ENCODE results near the gene SLC25A18.
"Not testable (repeated sequence)": the region's sequence is repeated elsewhere in the genome, so short reads cannot be mapped to it uniquely, and the experiment has no call there.

Gene SLC25A18, protein sequence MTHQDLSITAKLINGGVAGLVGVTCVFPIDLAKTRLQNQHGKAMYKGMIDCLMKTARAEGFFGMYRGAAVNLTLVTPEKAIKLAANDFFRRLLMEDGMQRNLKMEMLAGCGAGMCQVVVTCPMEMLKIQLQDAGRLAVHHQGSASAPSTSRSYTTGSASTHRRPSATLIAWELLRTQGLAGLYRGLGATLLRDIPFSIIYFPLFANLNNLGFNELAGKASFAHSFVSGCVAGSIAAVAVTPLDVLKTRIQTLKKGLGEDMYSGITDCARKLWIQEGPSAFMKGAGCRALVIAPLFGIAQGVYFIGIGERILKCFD

GRCh38 chr22:17562906-17563870 lies at the start of gene SLC25A18:
SLC25A18 (plus strand) TSS chr22:17563498; CDS start chr22:17579945, 16,447 bp downstream.
- DNase-seq (ENCODE audit: low spot score) = no peak

DNA sequence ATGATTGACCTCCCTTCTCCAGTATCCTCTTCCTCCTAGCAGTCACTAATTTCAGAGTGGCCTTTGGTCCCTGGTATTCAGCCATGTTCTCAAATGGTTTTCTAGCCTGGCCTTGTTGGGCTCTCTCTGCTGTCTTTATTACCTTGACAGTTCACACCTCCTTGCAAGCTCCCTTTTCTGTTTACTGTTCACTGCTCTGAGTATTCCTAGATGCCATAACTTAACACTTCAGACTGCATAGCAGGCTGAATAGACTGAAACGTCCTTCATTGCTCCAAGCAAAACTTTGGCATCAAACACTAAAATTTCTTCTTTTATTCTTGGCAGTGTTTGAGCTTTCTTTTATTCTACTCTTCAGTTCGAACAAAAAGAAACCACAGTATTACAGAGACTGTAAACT lies 49.7 kb upstream of the SLC25A18 start:
- DNase-seq (ENCODE audit: low spot score) = no peak

DNA sequence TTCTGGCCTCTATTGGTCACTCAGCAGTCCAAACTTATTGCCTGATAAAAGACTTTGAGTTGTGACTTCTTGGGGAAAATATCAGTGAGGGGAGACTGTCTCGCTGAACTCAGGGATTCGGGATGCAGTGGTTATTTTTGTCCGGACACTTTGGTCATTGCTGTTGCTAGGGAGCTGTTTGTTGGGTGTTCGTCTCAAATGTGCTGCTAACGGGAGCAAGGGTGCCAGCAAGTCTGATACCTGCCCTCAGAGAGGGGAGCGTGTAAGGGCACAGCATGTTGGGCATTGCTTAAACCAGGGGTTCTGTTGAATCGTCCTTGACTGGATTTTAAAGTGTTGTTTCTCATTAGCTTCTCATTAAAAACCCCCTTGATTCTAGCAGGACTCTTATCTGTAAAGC lies 49.2 kb upstream of the SLC25A18 start:
- no peak for DNase-seq (ENCODE audit: low spot score)

DNA sequence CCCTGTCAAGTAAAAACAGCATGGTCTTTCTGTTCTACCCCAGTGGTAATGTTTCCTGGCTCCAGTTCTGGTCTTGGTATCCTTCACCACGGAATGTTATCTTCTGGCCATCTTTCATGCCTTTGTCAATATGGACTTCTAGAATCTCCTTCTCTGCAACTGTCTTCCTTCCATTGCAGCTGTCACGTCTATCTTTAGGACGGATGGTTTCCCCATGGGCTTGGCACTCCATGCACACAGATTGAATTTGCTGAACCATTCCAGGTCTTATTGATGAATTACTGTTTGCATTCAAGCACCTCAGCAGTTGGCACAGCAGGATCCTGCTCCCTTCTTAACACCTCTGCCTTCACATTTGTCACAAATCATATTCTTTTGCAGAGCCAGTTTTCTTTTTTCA lies 44.9 kb upstream of the SLC25A18 start:
- no peak for DNase-seq (ENCODE audit: low spot score)

DNA sequence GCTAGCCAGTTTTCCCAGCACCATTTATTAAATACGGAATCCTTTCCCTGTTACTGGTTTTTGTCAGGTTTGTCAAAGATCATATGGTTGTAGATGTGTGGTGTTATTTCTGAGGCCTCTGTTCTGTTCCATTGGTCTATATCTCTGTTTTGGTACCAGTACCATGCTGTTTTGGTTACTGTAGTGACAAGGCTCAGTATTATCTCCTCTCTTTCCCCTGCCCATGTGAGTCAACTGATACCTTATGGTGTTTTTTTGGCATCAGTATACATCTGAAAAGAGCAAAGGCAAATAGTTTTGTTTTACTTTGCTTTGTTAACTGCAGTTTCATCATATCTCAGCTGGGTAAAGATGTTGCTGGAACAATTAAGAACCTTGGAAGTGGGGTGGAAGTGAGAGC lies 41.3 kb upstream of the SLC25A18 start:
- DNase-seq (ENCODE audit: low spot score) = not testable (repeated sequence)

DNA sequence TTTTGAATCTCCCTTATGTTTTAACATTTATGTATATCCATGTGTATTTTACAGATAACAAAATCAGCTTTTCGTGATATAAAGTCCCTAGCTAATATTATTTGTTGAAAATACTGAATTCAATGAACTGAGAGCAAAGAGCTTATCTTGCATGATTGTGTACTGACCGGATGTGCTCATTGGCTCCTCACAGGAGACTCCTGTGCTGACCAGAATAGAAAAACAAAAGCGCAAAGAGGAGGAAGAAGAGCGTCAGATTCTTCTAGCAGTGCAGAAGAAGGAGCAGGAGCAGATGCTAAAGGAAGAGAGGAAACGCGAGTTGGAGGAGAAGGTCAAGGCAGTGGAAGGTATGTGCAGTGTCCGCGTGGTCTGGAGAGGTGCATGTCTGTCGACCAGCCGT lies 39.4 kb upstream of the SLC25A18 start:
- no peak for DNase-seq (ENCODE audit: low spot score)

DNA sequence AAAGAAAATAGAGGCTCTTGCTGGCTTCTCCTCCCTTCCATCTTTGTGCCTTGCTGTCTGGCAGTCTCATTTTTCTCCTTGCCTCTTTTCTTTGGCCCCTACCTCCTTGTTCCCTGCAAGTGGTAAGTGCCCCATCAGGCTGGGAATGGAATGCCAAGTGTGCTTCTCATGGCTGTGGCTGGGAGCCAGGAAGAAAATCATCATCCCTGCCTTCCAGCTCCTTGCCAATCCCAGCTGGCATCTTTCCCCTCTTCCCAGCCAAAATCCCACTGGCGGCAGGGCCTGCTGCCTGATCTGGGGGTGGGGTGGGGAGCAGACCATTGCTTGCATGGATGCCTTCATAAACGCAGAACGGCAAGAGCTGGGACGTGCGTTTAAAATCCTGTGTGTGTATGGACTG lies 27.0 kb upstream of the SLC25A18 start:
- no peak for DNase-seq (ENCODE audit: low spot score)

GRCh38 chr22:17537155-17537554 lies 26.1 kb upstream of the SLC25A18 start:
- no peak for DNase-seq (ENCODE audit: low spot score)

DNA sequence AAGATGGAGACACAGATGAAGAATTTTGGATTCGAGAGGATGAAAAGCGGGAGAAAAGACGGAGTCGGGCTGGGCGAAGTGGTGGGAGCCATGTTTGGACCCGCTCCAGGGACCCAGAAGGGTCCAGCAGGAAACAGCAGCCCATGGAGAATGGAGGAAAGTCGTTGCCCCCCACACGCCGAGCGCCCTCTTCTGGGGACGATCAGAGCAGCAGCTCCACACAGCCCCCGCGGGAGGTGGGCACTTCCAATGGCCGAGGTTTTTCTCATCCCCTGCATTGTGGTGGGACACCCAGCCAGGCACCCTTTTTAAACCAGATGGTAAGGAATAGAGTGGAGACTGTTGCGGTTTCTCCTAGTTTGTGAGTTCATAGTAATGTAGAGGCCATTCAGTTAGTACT lies 22.8 kb upstream of the SLC25A18 start:
- DNase-seq (ENCODE audit: low spot score) = peak; percentile 53

DNA sequence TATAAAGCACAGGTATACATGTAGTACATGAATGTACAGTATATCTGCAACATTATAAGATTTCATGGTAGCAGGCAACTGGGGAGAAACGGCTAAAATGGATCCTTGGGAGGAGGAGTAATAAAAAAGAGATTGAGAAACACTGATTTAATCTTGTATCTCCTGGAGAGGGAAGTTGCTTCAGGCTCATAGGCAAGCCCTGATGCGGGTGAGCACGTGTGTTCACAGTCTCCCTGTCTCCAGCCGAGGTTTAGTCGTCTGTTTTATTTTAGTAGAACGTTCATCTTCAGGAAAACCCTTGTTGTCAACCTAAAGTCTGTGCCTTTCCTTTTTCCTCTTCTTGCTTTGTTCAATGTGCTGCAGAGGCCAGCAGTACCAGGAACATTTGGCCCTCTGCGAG lies 21.8 kb upstream of the SLC25A18 start:
- no peak for DNase-seq (ENCODE audit: low spot score)

DNA sequence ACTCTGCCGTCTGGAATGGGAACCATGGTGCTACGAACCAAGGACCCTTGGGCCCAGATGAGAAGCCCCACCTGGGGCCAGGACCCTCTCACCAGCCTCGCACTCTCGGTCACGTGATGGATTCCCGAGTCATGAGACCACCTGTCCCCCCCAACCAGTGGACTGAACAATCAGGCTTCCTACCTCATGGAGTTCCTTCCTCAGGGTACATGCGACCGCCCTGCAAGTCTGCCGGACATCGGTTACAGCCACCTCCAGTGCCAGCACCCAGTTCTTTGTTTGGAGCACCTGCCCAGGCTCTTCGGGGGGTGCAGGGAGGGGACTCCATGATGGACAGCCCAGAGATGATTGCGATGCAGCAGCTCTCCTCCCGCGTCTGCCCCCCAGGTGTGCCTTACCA lies 20.8 kb upstream of the SLC25A18 start:
- DNase-seq (ENCODE audit: low spot score) = no peak

DNA sequence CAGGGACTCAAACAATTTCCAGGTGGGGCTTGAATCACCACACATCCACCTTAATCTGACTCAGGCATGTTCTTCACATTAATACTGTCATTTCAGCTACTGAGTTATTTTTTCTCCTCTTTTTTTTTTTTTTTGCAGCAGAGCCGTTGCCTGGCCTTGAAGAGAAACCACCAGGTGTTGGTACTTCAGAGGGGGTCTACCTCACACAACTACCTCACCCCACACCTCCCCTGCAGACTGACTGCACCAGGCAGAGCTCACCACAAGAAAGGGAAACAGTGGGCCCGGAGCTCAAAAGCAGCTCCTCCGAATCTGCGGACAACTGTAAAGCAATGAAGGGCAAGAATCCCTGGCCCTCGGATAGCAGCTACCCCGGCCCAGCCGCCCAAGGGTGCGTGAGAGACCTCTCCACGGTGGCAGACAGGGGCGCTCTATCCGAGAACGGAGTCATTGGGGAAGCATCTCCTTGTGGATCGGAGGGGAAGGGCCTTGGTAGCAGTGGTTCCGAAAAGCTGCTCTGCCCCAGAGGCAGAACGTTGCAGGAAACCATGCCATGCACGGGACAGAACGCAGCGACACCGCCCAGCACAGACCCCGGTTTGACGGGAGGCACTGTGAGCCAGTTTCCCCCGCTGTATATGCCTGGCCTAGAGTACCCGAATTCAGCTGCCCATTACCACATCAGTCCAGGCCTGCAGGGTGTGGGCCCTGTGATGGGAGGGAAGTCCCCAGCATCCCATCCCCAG lies 15.1 kb upstream of the SLC25A18 start:
- no peak for DNase-seq (ENCODE audit: low spot score)

- DNase-seq (ENCODE audit: low spot score) = no peak
These were observed 14.6 kb upstream of the SLC25A18 start for GRCh38 chr22:17548756-17549035.

DNA sequence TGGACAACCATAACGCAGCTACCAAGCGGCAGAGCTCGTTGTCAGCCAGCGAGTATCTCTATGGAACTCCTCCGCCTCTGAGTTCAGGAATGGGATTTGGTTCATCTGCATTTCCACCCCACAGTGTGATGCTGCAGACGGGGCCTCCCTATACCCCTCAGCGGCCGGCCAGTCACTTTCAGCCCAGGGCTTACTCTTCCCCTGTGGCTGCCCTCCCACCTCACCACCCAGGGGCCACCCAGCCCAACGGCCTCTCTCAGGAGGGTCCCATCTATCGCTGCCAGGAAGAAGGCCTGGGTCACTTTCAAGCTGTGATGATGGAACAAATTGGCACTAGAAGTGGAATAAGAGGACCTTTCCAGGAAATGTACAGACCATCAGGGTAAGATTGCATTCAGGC lies 14.1 kb upstream of the SLC25A18 start:
- DNase-seq (ENCODE audit: low spot score) = no peak

GRCh38 chr22:17549655-17550054 lies 13.6 kb upstream of the SLC25A18 start:
- DNase-seq (ENCODE audit: low spot score) = no peak

- no peak for DNase-seq (ENCODE audit: low spot score)
These were observed 10.6 kb upstream of the SLC25A18 start for GRCh38 chr22:17552737-17553136.

DNA sequence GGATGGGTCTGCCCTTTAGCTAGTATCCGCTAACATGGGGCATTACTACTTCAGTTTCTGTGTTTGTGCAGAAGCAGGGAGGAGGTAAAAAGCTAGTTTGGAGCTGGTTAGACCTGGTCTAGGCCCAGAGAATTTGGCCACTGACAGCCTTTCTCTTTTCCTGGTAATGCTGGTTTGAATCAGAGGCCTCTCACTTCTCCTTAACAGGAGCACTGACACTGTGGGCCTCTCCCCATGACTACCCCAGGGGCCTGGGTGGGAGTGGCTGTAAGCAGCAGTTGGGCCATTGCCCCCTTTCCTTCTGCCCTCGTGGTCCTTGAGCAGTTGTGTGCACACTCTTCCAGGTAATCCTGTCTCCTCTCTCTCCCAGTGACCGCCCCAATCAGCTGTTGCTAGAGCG lies 8.5 kb upstream of the SLC25A18 start:
- no peak for DNase-seq (ENCODE audit: low spot score)

DNA sequence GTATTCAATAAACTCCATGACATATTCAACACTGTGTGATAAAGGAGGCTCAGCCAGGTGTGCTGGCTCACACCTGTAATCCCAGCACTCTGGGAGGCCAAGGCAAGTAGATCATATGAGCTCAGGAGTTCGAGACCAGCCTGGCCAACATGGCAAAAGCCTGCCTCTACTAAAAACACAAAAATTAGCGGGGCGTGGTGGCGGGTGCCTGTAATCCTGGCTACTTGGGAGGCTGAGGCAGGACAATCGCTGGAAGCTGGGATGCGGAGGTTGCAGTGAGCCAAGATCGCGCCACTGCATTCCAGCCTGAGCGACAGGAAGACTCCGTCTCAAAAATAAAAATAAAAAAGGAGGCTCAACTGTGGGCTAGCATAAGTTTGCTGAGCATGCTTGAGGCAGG lies 4.1 kb upstream of the SLC25A18 start:
- no peak for DNase-seq (ENCODE audit: low spot score)

DNA sequence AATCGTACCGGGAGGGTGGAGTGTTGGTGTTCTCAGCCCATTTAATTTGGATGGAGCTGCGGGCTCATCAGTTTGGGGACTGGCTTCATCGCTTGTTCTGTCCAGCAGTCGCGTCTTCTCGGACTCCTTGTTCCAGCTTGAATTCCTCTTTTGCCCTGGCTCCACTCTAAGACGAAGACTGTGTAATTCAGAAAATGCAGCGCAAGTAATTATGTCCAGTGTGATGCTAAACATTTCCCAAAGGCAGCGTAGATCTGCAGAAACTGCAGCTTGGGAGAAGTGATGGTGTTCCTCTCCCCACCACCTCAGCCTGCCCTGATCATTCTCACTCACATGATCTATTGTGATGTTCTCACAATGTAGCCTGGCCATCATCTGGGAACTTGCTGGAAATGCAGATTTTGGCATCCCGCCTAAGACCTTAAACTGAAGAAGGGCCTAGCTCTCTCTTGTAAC lies 666 bp downstream of the SLC25A18 start:
- DNase-seq (ENCODE audit: low spot score) = no peak

DNA sequence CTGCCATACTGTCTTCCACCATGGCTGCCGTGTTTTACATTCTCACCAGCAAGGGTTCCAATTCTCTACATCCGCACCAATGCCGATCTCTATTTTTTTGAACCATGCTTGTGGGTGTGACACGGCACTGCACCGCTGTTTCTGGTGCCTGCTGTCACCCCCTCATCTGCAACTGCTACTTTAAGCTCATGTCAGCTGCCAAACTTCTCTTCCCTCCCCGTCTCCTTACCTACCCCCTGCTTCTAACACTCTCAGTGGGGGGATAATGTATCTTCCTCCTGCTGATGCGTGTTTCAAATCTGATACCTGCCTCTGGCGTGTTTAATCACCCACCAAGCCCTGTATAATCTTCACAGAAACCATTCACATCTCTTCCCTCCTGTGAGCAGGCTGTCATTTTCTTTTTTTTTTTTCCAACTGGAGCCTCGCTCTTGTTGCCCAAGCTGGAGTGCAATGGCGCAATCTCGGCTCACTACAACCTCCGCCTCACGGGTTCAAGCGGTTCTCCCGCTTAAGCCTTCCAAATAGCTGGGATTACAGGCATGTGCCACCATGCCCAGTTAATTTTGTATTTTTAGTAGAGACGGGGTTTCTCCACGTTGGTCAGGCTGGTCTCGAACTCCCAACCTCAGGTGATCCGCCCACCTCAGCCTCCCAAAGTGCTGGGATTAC lies 2.9 kb downstream of the SLC25A18 start:
- DNase-seq (ENCODE audit: low spot score) = not testable (repeated sequence)

GRCh38 chr22:17566776-17567175 lies 3.5 kb downstream of the SLC25A18 start:
- DNase-seq (ENCODE audit: low spot score) = no peak

- no peak for DNase-seq (ENCODE audit: low spot score)
These were observed 6.7 kb downstream of the SLC25A18 start for GRCh38 chr22:17569971-17570511.

All from ecto neural progenitor cell (in vitro differentiated cells).